Prostate gland (tissue), 2 donors: ENCODE results near the gene LMAN2. TPM values are rescaled to one million over a fixed set of nuclear protein-coding genes. Genes with fewer than 3 reads are reported as not detected.

Source experiments
- DNase-seq: peaks from one replicate; pipeline ENCODE4 v3.0.0-alpha.2; 2019; ENCODE audit warnings: low spot score
- H3K27ac ChIP-seq, 2 donors: fragments of 200-600 bp; sonication (generic); 2 replicates each; pipeline ENCODE4 v1.5.1; 2017 to 2019
- H3K27me3 ChIP-seq: fragments of 200-600 bp; sonication (generic); replicated peaks from 2 replicates; pipeline ENCODE4 v1.5.1; 2019; ENCODE audit not compliant: insufficient read depth
- H3K36me3 ChIP-seq, 2 donors: fragments of 200-600 bp; sonication (generic); 1 replicate in 1 of 2; 2 replicates in 1 of 2; pipeline versions ENCODE4 v1.5.1 to v1.8.1; 2017 to 2019
- H3K4me1 ChIP-seq: fragments of 200-600 bp; sonication (generic); replicated peaks from 2 replicates; pipeline ENCODE4 v1.5.1; 2019
- H3K4me3 ChIP-seq, 2 donors: fragments of 200-600 bp; sonication (generic); 2 replicates each; pipeline ENCODE4 v1.5.1; 2017 to 2019
- H3K9me3 ChIP-seq: fragments of 200-600 bp; sonication (generic); 2 replicates; pipeline ENCODE4 v1.5.1; 2017
- POLR2A ChIP-seq: fragments of 450-650 bp; IDR thresholded peaks from one replicate; pipeline ENCODE4 v1.6.1; 2016; ENCODE audit warnings: antibody characterized with exemption, mild to moderate bottlenecking
- POLR2AphosphoS5 ChIP-seq: sonication (generic); formaldehyde crosslinking; IDR thresholded peaks from one replicate; pipeline ENCODE4 v1.6.1; 2017; ENCODE audit warnings: antibody characterized with exemption
- WGBS: methylation state at CpG from one replicate; pipeline ENCODE4 v1.1.5; 2018; 5-methylcytosine and 5-hydroxymethylcytosine counted together
- intact Hi-C: fragments of 100-400 bp; cut with DNase I; formaldehyde crosslinking; loops from one replicate; pipeline ENCODE4 v1.14.2; 2022
- total RNA-seq, 2 donors: library from RNA; depleted of rRNA; stranded (reverse); fragments of >200 nt; gene quantifications; one replicate each; pipeline ENCODE4 v1.1.0, GENCODE V29; 2016
- TF ChIP-seq, protein P1 (sequence below), 4 experiments: fragments of 200-600 bp in 2 of 4; fragments of 450-650 bp in 2 of 4; sonication (generic) in 2 of 4; IDR thresholded peaks; 1 replicate in 3 of 4; 2 replicates in 1 of 4; pipeline ENCODE4 v1.5.1; 2016 to 2019; ENCODE audit warnings: antibody characterized with exemption in 4 of 4, mild to moderate bottlenecking in 2 of 4, moderate library complexity in 2 of 4

Gene LMAN2
- total RNA-seq, 2 donors from 2014 or later = 350 to 369 TPM

- Histone ChIP-seq H3K9me3 (no peaks in the 10 kb centered on the region), H3K4me1 (no peaks in the 10 kb centered on the region), H3K27ac (no peak overlapping the region), H3K27me3 (no peaks in the 10 kb centered on the region), H3K4me3 (no peak overlapping the region), H3K36me3 (peaks cover 3 to 30% of the 10 kb centered on the region in 2 donors)
- intact Hi-C loops = no loop called here
- WGBS = 80% methylated on average over 35 of the region's 35 CpGs
- no peak for DNase-seq
- TF ChIP-seq POLR2AphosphoS5 (no peak), POLR2A (no peak)
- TF ChIP-seq, protein P1, sequence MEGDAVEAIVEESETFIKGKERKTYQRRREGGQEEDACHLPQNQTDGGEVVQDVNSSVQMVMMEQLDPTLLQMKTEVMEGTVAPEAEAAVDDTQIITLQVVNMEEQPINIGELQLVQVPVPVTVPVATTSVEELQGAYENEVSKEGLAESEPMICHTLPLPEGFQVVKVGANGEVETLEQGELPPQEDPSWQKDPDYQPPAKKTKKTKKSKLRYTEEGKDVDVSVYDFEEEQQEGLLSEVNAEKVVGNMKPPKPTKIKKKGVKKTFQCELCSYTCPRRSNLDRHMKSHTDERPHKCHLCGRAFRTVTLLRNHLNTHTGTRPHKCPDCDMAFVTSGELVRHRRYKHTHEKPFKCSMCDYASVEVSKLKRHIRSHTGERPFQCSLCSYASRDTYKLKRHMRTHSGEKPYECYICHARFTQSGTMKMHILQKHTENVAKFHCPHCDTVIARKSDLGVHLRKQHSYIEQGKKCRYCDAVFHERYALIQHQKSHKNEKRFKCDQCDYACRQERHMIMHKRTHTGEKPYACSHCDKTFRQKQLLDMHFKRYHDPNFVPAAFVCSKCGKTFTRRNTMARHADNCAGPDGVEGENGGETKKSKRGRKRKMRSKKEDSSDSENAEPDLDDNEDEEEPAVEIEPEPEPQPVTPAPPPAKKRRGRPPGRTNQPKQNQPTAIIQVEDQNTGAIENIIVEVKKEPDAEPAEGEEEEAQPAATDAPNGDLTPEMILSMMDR (IDR thresholded peaks at IDR 0.05) = no peak
Observed at GRCh38 chr5:177332031-177332895, 19.2 kb downstream of the LMAN2 start.

GRCh38 chr5:177330991-177331842 lies 20.3 kb downstream of the LMAN2 start:
- peaks cover 3 to 23% of the 10 kb centered on the region in 2 donors for H3K36me3 ChIP-seq
- no peaks in the 10 kb centered on the region for H3K27me3 ChIP-seq
- DNase-seq = no peak
- intact Hi-C loops = no loop called here
- no peaks in the 10 kb centered on the region for H3K4me1 ChIP-seq
- H3K27ac ChIP-seq = no peak overlapping the region
- no peak for TF ChIP-seq POLR2AphosphoS5
- TF ChIP-seq POLR2A = no peak
- TF ChIP-seq, protein P1 (IDR thresholded peaks at IDR 0.05) = no peak
- H3K9me3 ChIP-seq = no peaks in the 10 kb centered on the region
- no peak overlapping the region for H3K4me3 ChIP-seq
- 79% methylated on average over 27 of the region's 27 CpGs for WGBS

DNA sequence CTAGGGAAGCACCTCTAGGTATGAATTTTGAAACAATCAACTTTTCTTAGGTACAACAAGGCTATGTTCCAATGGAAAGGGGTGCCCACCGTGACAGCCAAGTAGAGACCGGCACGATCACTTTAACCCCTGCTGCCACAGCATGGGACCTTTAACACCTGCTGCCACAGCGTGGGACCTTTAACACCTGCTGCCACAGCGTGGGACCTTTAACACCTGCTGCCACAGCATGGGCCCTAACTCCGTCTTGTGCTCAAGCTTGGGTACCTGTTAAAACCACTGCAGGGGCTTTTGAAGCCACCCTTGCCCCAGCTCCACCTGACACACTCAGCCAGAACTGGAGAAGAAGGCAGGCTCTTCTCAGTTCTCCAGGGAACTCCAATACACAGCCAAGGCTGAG lies 21.6 kb downstream of the LMAN2 start:
- no peaks in the 10 kb centered on the region for H3K4me1 ChIP-seq
- WGBS = 93% methylated on average over 6 of the region's 6 CpGs
- H3K27me3 ChIP-seq = no peaks in the 10 kb centered on the region
- H3K36me3 ChIP-seq = peaks cover 3 to 23% of the 10 kb centered on the region in 2 donors
- intact Hi-C loops = no loop called here
- no peak overlapping the region for H3K4me3 ChIP-seq
- H3K27ac ChIP-seq = no peak overlapping the region
- TF ChIP-seq, protein P1 (IDR thresholded peaks at IDR 0.05) = no peak
- no peak for TF ChIP-seq POLR2AphosphoS5
- no peak for TF ChIP-seq POLR2A
- no peak for DNase-seq
- H3K9me3 ChIP-seq = no peaks in the 10 kb centered on the region

GRCh38 chr5:177328545-177329231 lies 22.8 kb downstream of the LMAN2 start:
- WGBS = 87% methylated on average over 19 of the region's 19 CpGs
- DNase-seq = no peak
- H3K4me3 ChIP-seq = no peak overlapping the region
- H3K27me3 ChIP-seq = no peaks in the 10 kb centered on the region
- intact Hi-C loops = no loop called here
- no peaks in the 10 kb centered on the region for H3K9me3 ChIP-seq
- peaks cover 0 to 18% of the 10 kb centered on the region in 2 donors for H3K36me3 ChIP-seq
- TF ChIP-seq, protein P1 (IDR thresholded peaks at IDR 0.05) = no peak
- TF ChIP-seq POLR2A (no peak), POLR2AphosphoS5 (no peak)
- no peaks in the 10 kb centered on the region for H3K4me1 ChIP-seq
- H3K27ac ChIP-seq = no peak overlapping the region
